Tongue (tissue), 2 donors: Measurements from ENCODE around the gene OPALIN. TPM values are rescaled to one million over a fixed set of nuclear protein-coding genes. Genes with fewer than 3 reads are reported as not detected.

ENCODE experiments used
- DNase-seq: peaks from one replicate; pipeline ENCODE4 v3.0.0-alpha.2; 2015
- total RNA-seq: library from RNA; depleted of rRNA; stranded (reverse); fragments of >200 nt; gene quantifications from one replicate; pipeline ENCODE4 v1.2.3, GENCODE V29; 2014

OPALIN gene
- total RNA-seq, 1 donor from 2014 or later, result not detected

DNA sequence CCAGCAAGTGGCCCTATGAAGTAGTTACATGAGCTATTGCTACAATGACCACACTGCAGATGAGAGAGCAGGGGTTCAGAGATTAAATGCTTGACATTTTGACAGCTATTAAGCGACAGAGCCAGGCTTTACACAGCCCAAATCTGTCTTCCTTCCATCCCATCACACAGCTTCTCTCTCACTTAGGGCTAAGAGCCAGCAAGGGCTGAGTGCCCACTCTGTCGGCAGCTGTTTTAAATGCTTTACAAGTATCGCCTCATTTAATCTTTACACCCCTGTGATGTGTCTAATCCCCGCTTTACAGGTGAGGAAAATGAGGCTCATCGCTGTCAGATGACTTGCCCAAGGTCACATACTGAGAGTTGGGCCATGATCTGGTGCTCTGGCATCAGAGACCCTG, 15.2 kb upstream of the OPALIN start:
- DNase-seq, result no peak

DNA sequence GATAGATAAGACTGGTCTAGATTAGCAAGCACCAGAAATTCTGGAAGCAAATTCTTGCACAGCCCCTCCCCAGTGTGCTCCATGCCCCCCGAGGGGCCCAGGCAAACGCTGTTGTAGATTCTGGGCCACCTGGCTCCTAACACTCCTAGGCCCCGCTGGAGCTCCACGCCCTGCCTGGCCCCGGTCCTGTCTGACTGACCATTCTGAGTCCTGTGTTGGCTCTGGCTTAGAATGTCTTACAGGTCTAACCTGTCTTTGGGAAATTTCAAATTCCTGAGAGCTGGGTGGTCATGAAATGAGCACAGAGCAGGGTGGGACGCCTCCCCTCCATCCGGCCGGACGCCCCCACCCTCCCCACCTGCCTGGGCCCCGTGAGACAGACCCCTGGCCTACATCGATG, 12.6 kb upstream of the OPALIN start:
- DNase-seq, result no peak

DNA sequence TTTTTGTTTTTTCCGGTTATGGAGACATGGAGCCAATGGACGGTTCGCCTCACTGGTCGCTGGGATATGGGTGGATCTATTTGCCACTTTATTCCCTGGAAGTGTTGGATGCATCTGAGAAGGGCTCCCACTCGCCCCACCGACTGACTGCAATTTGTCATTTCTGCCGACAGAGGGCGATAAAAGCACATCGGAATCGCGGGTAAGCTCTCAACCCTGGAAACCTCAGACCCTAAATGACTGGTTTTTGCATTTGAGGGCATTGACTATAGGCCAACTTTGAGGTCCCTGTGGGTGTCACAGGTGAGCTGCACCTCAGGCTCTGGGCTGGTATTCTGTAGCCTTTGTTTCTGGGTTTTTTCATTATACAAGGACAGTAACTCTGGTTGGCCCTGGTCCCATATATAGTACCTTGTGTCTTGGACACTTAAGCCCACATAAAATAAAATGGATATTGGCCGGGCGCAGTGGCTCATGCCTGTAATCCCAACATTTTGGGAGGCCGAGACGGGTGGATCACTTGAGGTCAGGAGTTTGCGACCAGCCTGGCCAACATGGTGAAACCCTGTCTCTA, 11.9 kb upstream of the OPALIN start:
- DNase-seq, result peak; percentile 71

DNA sequence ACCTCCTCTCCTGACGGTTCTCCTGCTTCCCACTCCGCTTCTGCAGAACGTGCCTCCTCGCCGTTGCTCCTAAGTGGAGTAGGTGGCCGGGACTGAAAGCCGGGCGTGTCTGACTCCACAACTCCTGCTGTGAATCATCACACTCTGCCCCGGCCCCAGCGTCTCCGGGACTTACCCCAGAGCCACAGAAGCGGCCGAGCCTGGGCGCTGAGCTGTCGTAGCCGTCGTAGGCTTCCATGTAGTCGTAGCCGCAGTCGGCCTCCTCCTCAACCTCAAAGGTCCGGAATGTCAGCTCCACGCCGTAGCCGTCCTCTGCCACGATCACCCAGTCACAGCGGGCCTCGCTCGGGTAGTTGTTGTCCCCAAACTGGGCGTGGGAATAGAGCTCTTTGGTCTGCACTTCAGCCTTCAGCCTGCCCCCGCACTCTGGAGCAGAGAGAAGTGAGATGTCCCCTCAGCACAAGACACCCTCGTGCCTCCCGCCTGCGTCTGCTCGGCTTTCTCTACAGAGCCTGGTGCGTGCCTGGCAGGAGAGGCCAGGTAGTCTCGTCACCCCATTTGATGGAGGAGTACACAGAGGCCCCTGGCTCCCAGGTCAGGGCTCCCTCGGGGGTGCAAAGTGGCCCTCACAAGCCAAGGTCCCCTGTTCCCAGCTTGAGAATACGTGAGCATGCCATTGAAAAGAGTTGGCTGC, 11.2 kb upstream of the OPALIN start:
- DNase-seq, result no peak

DNA sequence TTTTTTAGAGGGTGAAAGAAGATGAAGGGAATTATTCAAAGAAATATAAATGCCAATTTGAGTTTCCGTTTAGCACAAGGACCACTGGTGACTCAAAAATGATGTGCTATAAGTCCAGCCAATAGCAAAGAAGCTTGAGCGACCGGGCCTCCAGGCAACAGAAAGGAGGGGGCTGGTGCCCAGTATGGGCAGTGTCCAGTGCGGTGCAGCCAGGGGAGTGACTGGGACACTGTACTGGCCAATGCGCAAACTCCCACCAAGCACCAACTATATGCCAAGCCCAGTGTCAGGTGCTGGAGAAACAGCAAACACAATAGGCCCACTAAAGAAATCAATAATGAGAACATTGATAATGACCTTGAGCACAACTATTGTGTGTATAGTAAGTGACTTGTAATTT, 10.2 kb upstream of the OPALIN start:
- DNase-seq, result no peak

DNA sequence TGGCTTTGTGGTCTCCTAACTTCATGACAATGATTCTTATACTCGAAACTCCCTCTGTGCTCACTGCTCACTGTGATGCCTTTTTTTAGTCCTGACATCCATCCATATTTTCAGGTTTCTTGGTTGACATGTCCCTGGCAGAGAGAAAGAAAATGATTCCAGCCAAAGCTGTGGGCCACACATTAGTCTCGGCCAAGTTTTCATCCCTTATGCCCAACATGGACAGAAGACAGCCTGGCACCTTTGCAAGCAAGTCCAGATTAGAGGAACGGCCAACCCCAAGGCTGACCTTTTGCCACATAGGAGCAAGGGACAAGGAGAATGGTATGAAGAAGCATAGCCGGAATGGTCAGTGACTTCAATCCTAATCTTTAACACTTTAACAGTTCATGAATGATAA, 8.7 kb upstream of the OPALIN start:
- no peak for DNase-seq

DNA sequence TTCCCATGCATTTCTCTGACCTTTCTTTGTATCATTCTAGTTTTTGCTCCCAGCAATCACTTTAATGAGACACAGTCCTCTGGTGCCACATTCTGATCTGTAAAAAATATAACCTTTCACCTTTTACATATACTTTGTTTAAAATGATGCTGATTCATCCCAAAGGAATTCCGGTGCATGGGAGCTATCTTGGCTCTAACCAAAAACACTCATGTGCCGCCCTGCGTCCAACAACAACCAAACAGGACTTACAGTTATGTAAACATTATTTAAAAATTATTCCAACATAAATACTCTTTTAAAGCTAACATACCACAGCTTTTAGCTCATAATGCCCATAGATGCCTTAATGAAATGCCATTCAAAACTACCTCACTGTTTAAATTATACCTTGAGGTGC, 7.7 kb upstream of the OPALIN start:
- no peak for DNase-seq

DNA sequence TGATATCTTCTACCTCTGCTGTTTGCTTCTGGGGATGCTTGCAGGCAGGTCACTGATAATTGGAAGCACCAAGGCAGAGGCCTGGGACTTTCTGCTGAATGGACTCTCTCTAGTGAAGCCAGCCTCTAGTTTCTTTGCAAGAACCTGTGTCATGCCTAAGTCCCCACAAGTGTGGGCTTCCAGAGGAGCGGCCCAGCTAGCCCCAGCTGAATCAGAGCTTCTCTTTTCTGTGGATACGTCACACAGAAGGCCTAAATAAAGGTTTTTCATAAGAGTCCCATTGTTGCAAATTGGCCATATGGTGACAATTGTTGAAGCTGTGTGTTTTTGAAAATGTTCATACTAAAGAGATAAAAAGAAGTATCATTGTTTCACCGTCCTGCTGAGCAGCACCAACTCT, 6.8 kb upstream of the OPALIN start:
- no peak for DNase-seq

DNA sequence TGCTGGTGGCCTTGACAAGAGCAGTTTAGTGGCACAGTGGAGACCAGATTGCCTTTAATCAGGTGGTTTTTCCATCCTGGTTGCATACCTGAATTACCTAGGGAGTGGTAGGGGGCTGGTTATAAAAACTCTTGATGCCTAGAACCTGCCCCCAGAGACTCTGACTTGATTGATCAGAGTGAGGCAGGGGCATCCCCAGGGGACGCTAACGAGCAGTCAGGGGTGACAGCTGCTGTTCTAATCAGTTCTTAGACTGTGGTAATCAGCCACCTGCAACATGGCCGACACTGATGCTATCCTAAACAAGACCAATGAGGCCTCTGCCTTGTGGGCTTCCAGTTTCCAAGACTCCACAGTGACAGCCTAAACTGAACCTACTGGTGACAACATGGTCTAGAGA, 2.0 kb upstream of the OPALIN start:
- no peak for DNase-seq

DNA sequence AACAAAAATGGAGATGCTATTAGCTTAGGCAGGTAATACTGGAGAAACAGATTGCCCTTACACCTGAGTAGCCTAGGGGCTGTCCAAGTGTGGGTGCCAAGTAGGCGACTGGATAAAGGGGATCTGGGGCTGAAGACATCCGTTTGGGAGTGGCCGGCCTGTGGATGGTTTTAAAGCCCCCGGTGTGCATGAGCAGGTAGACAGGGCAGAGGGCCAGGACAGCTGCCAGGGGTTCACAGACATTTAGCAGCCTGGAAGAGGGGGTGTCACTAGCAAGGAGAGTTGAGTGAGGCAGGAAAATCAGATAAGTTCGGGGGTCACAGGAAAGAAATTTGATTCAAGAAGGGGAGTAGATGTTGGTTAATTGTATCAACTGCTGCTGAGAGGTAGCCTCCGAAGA, 1.5 kb upstream of the OPALIN start:
- DNase-seq, result no peak

DNA sequence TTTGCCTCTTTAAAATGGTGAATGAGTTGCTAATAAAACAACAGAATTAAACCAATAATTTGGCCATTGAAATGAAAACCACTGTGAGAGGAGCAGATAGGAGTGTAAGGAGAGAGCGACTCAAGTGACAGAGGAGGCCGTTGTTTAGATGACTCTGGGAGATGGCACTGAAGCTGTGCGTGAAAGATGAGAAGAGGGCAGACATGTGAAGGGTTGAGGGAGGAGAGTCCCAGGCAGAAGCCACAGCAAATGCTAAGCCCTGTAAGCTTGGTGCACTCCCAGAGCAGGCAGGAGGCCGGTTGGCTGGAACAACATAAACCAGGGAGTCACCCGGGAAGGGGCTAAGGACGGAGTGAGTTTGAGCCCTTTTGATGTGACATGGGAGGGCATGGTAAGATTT, 814 bp upstream of the OPALIN start:
- DNase-seq, result no peak

DNA sequence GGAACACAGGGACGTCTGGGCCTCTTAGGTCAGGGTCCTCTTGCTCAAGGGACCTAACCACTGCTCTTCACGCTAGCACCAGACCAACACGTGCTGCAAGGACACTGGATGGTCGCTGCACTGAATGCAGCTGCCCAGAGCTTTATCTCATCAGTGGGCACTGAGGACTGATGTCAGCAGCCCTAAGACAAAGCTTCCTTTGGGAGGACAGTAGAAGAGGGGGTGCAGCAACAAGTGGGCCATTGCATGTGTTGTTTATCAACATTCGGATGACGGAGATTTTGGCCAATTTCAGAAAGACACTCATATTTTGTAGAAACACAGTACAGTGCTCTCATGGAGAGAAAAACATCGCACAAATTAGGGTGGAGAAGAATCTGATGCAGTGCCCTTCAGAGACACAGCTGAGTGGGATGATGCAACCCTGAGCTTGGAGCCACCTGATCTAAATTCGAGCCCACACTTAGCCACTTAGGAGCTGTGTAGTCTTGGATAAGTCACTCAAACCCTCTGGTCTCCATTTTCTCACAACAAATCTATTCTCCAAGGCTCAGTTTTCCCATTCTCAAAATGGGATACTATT, 1.7 kb downstream of the OPALIN start:
- no peak for DNase-seq

DNA sequence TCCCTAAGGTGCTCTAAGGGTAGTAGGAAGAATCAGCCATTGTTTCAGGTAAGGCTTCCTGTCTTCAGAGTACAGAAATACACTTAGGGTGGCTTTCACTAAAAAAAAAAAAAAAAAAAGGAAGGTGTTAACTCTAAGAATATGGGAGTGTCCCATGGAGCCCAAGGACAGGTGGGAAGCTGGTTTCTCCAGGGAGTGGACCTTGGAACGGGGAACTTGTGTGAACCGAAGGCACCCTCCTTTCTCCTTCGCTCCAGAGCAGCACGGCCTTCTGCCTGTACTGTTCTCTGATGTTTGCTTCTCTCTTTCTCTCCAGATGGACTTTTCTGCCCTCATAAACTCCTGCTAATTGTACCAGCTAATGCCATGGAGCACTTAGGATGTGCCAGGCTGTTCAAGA, 6.2 kb downstream of the OPALIN start:
- no peak for DNase-seq

DNA sequence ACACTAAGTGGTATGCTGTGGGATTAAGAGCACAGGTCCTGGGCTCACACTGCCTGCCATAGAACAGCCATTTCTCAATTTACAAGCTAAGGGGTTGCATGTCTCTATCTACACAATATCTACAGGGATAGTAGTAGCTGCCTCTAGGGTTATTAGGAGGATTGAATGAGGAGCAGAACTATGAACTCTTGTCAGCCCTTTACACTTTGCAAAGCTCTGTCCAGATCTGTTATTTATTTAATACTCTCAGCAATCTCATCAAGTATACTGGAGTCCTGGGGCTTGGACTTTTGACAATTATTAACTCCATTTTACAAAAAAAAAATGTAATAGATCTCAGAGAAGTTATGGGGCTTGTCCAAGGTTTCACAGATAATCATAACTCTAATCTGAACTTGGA, 6.8 kb downstream of the OPALIN start:
- no peak for DNase-seq

DNA sequence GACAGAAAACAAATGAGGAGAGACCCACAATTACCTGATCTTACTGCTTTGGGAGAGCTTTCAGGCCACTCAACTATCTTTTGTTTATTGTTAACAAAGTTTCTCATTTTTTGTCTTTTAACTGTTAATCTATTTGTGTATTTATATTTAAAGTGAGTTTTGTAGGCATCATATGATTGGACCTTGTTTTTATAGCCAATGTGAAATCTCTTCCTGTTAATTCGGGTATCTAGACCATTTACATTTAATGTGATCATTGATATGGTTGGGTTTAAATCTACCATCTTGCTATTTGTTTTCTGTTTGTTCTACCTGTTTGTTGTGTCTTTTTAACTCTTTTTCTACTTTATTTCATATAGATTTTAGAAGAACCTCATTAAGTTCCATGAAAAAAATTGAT, 12.5 kb downstream of the OPALIN start:
- DNase-seq, result no peak

DNA sequence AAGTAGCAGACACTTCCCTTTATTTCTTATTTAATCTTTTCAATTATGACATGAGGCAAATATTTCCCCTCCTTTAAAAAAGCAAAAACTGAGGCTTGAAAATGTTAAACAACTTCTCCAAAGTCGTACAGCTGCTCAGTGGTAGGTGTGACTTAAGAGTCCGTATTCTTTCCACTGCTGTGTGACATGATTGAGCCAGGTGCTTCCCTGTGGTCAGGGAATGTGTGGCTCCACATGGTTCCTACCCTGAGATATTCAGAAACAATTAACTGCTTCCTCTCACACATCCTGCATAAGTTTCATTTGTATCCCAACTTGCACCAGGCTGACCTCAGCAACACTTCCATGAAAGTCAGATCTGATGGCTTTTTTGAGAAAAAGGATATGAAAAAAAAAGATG, 13.6 kb downstream of the OPALIN start:
- no peak for DNase-seq

DNA sequence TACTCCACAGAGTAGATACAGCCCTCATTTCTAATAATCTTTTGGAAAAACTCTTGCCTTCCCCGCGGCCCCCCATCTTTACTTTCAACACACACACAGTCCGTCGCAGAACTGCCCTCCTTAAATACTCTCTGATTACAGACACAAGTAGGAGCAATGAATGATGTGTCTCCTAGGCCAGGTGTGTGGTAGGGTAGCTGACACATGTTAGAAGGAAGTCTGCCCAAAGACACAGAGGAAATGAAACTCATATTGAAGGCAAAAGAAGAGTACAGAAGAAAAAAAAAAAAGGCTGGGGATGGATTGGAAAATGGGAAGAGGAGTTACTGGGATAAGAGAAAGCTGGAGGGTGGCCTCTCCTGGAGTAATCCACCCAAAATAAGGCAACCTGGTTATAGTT, 14.6 kb downstream of the OPALIN start:
- no peak for DNase-seq

DNA sequence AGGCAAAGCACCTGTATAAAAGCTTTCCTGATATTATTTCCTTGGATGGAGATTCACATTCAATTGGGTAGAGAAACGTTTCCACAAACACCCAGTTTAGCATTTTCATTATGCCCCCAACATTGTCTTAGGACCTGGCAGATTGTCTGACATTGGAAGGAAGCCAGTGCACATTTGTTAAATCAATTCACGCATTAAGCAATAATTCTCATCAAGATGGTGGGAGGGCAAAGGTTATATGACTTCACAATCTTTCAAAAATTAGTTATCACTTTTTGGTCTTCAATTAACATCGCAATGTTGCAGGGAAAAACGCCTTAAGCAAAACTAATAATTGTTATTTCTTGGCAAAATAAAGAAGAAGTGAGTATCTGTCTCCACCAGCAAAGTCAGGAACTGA, 16.4 kb downstream of the OPALIN start:
- DNase-seq, result no peak

DNA sequence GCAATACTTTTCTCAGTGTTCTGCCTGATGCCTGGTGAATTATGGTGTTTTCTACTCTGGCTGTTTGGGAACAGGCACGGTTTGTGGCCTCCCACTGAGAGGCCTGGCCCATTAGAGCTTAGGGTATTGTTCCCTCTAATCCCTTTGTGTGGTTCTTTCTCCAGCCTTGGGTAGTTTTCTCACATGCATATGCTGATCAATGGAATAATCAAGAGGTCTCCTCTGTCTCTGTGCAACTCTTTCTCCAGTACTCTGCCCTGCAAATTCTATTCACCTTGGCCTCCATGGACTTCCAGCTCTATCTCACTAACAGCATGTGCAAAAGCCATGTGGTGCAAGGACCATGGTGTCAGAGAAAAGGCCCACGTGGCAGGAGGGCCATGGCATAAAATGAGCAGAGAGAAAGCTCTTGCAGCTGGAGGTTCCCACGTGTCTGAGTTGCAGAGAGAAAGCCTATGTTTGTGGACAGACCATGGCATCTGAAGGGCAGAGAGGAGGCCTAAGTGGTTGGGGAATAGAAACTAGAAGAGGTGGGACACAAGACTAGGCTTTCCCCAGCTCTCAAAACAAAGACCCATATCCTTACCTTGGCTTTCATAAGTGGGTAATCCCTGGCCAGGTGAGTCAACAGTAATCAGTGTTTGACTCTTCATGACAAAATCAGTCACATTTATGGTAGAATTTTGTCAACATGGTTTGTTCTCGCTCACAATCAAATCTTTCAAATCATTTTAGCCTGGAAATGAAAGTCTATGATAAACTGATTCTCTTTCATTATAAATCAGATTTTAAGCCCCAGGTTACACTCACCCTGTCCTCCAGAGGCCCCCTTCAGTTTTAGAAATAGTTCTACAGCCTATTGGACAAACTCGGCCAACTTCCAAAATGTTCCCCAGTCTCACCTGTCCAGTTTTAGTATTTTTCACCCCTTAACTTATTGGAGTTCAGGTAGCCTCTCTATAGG, 17.3 kb downstream of the OPALIN start:
- no peak for DNase-seq

DNA sequence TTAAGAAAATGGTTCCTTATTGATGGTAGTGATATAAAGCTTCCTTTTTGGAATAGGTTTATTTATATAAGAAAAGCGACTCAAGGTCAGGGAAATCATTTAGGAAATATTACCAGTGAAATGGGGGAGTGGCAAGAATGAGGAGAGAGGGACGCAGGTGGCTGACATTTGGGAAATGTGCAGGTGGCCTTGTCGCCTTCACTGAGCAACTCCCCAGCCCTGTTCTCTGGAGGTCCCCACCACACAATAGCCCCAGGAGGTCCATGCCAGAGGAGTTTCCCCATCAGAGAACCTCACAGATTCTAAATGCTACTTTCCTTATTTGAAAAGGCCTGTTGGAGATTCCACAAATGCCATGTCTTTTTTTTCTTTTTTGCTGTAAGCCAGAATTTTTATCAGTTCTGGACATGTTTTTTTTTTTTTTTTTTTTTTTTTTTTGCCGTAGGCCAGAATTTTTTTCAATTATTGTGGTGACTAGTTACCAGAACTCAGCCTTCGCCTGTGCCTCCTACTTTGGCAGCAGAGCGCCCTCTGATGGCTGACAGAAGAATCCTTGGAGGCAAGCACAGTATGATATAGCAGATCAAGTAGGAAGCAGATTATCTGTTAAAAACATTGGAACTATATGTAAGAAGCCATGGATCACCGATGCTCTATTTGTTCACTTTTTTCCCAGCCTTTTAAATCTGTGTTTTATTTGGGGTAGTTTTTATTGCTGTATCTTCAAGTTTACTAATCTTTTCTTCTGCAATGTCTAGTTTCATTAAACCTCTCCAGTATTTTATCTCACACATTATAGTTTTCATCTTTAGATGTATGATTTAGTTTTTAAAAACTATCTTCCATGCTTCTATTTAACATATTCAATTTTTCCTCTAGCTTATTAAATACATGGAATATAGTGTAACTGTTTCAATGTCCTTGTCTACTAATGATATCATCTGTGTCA, 18.6 kb downstream of the OPALIN start:
- DNase-seq, result peak; percentile 80

DNA sequence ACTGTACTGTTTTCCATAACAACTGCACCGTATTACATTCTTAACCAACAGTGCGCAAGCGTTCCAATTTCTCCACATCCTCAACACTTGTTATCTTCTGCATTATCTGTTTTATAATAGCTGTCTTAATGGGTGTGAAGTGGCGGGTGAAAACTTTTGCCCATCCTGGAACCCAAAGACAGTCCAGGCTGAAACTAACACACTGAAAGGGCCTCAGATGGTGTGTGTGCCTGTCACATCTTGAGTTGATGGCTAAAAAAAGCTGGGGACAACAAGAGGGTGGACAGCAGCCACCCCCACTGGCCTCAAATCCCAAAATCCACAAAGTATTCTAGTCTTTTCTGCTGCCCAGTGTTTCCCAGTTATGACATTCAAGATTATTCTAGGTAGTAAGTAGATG, 19.4 kb downstream of the OPALIN start:
- DNase-seq, result no peak
